ENCODE measurements around the gene ANGPTL7.
"Not testable (repeated sequence)": the region's sequence is repeated elsewhere in the genome, so short reads cannot be mapped to it uniquely, and the experiment has no call there.

The ANGPTL7 gene

GRCh38 chr1:11170102-11170501 is 19.1 kb upstream of the ANGPTL7 start:
- no peak for DNase-seq

DNA sequence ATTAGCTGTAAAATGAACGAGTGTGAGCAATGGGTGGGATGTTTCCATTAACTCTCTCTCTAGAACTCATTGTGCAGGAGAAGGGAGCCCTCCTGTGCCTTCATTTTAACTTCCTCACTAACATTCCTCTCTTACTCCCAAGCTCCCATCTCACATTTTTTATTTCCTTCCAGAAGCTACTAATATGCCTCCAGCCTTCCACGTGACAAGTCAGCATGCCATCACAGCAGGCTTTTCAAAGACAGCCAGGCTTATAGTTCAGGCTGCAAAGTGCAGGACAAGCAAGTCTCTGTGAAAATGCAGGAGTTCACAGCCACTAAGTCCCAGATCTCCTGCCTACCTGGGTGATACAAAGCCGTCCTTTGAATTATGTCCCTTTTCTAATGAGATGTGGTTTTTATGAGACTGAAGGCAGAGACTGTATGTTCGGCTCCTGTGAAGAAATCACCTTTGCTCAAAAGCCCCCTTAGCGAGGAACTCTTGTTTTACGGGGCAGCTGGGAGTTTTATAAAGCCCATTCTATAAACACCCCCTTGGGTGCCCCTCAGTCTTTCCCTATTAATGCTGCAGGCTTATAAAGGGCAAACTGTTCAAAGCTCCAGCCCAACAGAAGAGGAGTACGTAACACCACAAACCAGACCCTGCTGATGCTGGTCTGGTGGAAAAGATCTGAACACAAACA is 14.8 kb upstream of the ANGPTL7 start:
- DNase-seq: no peak

DNA sequence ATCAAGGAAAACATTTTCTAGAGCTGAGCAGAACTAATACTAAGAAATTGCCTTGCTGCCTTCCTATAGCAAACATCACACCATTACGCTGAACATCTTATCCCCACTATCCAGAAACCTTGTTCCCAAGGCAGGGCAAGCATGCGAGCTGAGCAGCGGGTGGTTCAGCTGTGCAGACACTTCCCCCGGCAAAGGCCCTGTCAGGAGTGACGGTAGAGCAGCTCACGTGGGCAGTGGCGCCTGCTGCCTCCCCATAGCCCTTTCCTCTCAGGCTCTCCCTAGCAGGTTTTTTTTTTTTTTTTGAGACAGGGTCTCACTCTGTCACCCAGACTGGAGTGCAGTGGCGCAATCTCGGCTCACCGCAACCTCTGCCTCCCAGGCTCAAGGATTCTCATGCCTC is 13.7 kb upstream of the ANGPTL7 start:
- no peak for DNase-seq

- DNase-seq: no peak
Measured at GRCh38 chr1:11176081-11176706, 13.0 kb upstream of the ANGPTL7 start.

DNA sequence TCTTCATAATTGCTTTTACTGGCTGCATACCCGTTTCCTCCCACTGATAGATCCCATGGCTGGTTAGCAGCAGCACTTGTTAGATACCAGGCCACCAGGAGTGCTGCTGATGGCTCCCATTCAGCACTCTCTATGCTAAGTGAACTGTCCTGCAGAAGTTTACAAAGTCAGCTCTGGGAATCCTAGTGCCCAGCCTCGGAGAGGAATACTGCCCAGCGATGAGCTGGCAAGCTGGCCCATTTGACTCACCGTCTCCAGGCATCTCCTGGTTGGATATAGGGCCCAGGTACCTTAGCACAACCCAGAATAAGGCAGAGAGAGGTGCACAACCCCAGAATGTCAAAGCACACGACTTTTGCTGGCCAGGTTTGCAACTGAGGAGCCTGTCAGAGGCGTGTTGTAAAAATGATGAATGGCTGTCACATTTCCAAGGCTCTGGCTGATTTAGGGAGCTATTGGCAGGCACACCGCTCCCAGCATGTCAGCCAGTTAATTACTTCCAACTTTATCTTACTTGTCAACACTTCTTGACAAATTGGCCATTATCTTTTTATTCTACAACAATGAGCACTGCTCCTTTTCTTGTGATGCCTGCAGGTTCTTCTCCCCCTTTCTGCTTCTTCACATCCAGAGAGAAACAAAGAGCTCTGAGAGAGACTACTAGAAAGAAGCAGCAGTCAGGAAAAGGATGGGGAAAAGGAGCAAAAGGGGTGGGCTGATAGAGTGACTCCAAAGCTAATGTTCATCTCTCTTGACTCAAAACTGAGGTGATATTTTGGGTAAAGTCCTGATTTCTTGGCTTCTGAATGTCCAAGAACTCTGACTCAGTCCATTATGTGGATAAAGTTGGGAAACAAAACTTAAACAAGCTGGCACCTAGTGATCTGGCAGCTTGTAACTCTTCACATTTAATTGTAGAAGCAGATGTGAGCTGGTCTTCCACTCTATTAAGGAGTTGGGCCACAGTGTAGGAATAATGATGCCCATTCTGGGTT is 10.8 kb upstream of the ANGPTL7 start:
- DNase-seq: no peak

- DNase-seq: no peak
Measured at GRCh38 chr1:11179125-11179524, 10.0 kb upstream of the ANGPTL7 start.

- not testable (repeated sequence) for DNase-seq
Measured at GRCh38 chr1:11179749-11180148, 9.4 kb upstream of the ANGPTL7 start.

- DNase-seq: no peak
Measured at GRCh38 chr1:11180342-11180744, 8.8 kb upstream of the ANGPTL7 start.

DNA sequence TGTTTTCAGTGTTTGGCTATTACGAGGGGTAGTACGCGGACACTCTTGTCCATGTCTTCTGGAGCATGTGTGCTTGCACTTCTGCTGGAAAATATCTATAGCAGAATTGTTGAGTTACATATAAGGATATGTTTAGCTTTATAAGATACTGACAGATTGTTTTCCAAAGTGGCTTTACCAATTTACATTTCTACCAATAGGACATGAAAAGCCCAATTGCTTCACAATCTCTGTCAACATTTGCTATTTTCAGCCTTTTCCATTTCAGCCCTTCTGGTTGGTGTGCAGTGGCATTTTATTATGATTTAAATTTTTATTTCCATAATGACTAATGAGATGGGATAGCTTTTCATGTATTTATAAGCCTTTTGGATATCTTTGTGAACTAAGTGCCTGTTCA is 6.3 kb upstream of the ANGPTL7 start:
- no peak for DNase-seq

- DNase-seq: no peak
Measured at GRCh38 chr1:11184973-11185372, 4.2 kb upstream of the ANGPTL7 start.

- DNase-seq: no peak
Measured at GRCh38 chr1:11187000-11187399, 2.2 kb upstream of the ANGPTL7 start.

GRCh38 chr1:11187494-11187893 is 1.7 kb upstream of the ANGPTL7 start:
- DNase-seq: no peak

- DNase-seq: no peak
Measured at GRCh38 chr1:11187931-11188330, 1.2 kb upstream of the ANGPTL7 start.

DNA sequence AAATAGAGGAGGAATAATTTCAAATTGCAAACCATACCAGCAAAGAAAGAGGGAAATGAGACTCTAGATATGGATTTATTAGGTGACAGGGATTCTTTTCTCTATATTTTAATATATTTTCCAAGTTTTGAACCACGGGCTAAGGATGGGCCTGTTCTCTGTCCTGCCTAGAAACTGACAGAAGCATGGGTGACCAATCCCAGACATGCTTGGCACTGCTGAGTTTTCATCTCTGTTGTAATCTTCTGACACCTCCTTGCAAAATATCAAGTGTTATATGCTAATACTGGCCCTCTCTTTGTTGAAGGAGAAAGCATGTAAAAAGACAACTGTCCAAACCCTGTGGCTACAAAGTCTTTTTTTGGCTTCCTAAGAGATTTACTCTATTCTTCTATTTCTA is 774 bp upstream of the ANGPTL7 start:
- DNase-seq: no peak

- DNase-seq: no peak
Measured at GRCh38 chr1:11193376-11193775, 4.2 kb downstream of the ANGPTL7 start.

DNA sequence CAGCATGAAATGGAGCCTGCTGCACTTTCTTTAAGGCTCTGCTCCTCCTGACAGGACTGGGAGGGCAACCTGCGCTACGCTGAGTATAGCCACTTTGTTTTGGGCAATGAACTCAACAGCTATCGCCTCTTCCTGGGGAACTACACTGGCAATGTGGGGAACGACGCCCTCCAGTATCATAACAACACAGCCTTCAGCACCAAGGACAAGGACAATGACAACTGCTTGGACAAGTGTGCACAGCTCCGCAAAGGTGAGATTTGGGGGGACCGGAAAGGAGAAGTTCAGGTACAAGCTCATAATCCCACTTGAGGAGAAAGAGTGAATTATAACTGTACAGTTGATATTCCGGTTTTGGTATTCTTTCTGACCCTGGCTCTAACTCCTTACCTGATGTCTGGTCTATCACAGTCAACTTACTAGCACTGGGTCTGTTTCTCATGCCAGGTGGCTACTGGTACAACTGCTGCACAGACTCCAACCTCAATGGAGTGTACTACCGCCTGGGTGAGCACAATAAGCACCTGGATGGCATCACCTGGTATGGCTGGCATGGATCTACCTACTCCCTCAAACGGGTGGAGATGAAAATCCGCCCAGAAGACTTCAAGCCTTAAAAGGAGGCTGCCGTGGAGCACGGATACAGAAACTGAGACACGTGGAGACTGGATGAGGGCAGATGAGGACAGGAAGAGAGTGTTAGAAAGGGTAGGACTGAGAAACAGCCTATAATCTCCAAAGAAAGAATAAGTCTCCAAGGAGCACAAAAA is 5.4 kb downstream of the ANGPTL7 start:
- DNase-seq: no peak

DNA sequence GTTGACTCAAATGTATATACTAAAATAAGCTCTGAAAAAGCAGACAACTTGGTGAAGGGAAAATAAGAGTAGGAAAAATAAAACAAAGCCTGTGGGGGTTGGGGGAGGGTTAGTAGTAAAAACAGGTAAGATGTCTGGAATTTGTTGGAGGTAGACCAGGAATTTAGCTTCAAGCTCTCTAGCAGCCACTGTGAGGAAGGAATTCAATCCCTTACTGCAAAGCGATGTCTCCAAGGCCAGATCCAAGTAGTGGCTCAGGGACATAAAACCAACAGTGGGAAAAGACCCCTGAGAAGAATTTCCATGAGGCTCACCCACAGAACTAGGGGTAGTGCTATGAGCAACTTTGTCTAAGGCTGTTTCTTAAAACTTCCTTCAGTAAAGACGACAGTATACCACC is 7.8 kb downstream of the ANGPTL7 start:
- DNase-seq: no peak

- no peak for DNase-seq
Measured at GRCh38 chr1:11197359-11197758, 8.2 kb downstream of the ANGPTL7 start.

DNA sequence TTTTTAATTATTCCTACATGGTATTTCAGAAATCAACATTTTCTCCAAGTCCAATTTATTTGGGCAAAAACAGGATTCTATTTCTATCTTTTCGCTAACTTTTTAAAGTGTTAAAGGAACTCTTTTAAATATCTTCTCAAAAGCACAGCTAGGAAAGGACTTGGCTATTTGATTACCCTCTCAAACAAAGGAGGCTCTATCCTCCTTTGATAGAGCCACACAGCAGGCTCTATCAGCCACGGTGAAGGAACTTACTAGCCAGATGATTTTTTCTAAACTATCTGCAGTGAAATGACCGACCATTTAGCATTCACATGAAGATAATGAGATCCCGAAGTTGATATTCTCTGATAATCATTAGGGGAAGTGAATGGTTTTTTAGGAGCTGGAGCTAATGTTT is 9.1 kb downstream of the ANGPTL7 start:
- no peak for DNase-seq

- no peak for DNase-seq
Measured at GRCh38 chr1:11198851-11199594, 9.9 kb downstream of the ANGPTL7 start.

DNA sequence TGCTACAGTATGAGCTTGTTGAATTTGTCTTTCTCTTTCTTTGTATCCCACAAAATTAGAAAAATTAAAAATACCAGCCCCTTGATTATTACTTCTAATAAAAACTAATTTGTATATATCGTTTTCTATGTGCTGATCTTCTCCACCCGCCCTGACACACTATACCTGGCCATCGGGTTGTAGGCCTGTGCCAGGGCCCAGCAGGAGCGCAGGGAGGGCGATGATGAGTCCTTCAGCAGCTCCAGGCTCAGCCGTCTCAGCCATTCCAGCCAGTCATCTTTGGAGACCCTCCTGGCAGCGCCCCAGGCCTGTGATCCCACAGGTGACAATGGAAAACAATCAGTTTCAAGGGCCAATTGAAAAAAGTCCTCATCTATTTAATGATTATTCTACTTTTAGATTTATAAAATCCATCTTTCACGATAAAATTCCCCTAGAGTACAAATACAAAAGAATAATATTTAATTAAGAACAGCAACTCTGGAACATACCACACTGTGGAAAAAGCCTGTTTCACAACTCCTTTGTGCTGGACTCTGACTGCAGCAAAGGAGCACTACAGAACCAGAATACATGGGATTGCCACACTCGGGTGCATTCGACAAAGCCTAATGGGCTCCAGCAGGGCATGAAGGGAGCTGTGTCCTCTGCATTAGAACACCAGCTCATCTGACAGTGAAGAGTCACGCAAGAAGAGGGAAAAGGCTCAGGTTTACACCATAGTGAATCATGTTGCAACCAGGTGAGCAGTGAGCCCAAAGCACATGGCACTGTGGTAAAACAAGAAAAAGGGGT is 15.4 kb downstream of the ANGPTL7 start:
- DNase-seq: no peak

Measured in CD4-positive, alpha-beta T cell treated with Interleukin-1 beta for 1 hour (primary cell).